K562 (cell line): ENCODE data around the gene ASPG. TPM values are rescaled to one million over a fixed set of nuclear protein-coding genes. Genes with fewer than 3 reads are reported as not detected.

Source experiments
- ATAC-seq: fragments of 200-7000 bp; cut with Tn5 transposase; 3 replicates; pipeline ENCODE4 v1.9.1; 2020; ENCODE audit warnings: moderate library complexity
- BruUV-seq: library from RNA; stranded (reverse); fragments of 400-500 nt; replicated peaks from 2 replicates; lab custom pipeline; 2021; lab: Mats Ljungman, UMichigan
- CTCF ChIA-PET: fragments of 300-600 bp; formaldehyde crosslinking; extraction: SDS; loops from one replicate; lab custom pipeline; 2021; ENCODE audit warnings: low intra/inter-chr PET ratio; lab: Yijun Ruan, JAX
- POLR2A ChIA-PET: fragments of 300-600, 350-650 bp; sonication (Branson Sonifier 250); formaldehyde crosslinking; extraction: SDS; loops from one replicate; lab custom pipeline; 2021; ENCODE audit warnings: antibody characterized with exemption, inconsistent platforms; lab: Yijun Ruan, JAX
- DNase-seq, 4 experiments: peaks; one replicate each; pipeline versions ENCODE4 v3.0.0 to v3.0.0-alpha.2; 2011 to 2018; ENCODE audit warnings: low spot score in 3 of 4, mixed read lengths in 3 of 4; ENCODE audit errors: extremely low read depth in 1 of 4
- FAIRE-seq: peaks from 2 replicates; lab custom pipeline; 2011; peaks lifted over from hg19 to GRCh38; lab: Jason Lieb, UNC
- H2AFZ ChIP-seq: 2 replicates; pipeline ENCODE4 v1.6.0; 2011; ENCODE audit warnings: low read depth, low read length, control low read depth, inconsistent platforms
- H3K27ac ChIP-seq: fragments of 200-600 bp; 3 replicates; pipeline ENCODE4 v1.8.0; 2011; ENCODE audit warnings: low read depth, mild to moderate bottlenecking, control low read depth, inconsistent platforms, low read length, moderate library complexity, mixed read lengths; ENCODE audit errors: extremely low read depth
- H3K27me3 ChIP-seq, 2 experiments: fragments of 300-600 bp in 1 of 2; 2 replicates in 1 of 2; 3 replicates in 1 of 2; pipeline versions ENCODE4 v1.6.0 to v1.8.0; 2011; ENCODE audit warnings: inconsistent platforms in 2 of 2, low read length in 2 of 2, mild to moderate bottlenecking in 1 of 2, mixed read lengths in 1 of 2, moderate library complexity in 1 of 2; ENCODE audit not compliant: control insufficient read depth in 2 of 2, insufficient read depth in 2 of 2
- H3K36me3 ChIP-seq: fragments of 300-600 bp; 3 replicates; pipeline ENCODE4 v1.8.0; 2011; ENCODE audit warnings: mild to moderate bottlenecking, low read length, inconsistent platforms; ENCODE audit not compliant: control insufficient read depth, insufficient read depth
- H3K4me1 ChIP-seq, 2 experiments: fragments of 200-600 bp in 1 of 2; replicated peaks in 1 of 2; 2 replicates in 1 of 2; 3 replicates in 1 of 2; pipeline versions ENCODE4 v1.5.1 to v1.8.0; 2011; ENCODE audit warnings: inconsistent platforms in 2 of 2, low read length in 2 of 2, mild to moderate bottlenecking in 1 of 2, mixed read lengths in 1 of 2, moderate library complexity in 1 of 2; ENCODE audit not compliant: control insufficient read depth in 2 of 2, insufficient read depth in 2 of 2
- H3K4me2 ChIP-seq: 2 replicates; pipeline ENCODE4 v1.6.1; 2011; ENCODE audit warnings: low read length, control low read depth, inconsistent platforms, mixed read lengths; ENCODE audit not compliant: insufficient read depth
- H3K4me3 ChIP-seq: fragments of 200-600 bp; sonication (generic), shearing (Covaris generic); 2 replicates; pipeline ENCODE4 v1.5.1; 2016; ENCODE audit warnings: control low read depth, inconsistent platforms
- H3K79me2 ChIP-seq: fragments of 200-600 bp; 3 replicates; pipeline ENCODE4 v1.8.0; 2011; ENCODE audit warnings: low read length, inconsistent platforms; ENCODE audit not compliant: control insufficient read depth, insufficient read depth
- H3K9ac ChIP-seq, 2 experiments: 2 replicates each; pipeline versions ENCODE4 v1.6.0 to v1.6.1; 2011; ENCODE audit warnings: low read depth in 2 of 2, low read length in 2 of 2, control low read depth in 1 of 2, inconsistent platforms in 1 of 2, mild to moderate bottlenecking in 1 of 2, mixed read lengths in 1 of 2; ENCODE audit not compliant: insufficient read depth in 1 of 2
- H3K9me1 ChIP-seq: one replicate; pipeline ENCODE4 v1.6.0; 2011; ENCODE audit warnings: inconsistent platforms, mild to moderate bottlenecking, low read length, moderate library complexity; ENCODE audit not compliant: control insufficient read depth, insufficient read depth
- H3K9me3 ChIP-seq: replicated peaks from 2 replicates; pipeline ENCODE4 v1.5.1; 2011; ENCODE audit warnings: low read depth, low read length, inconsistent platforms; ENCODE audit not compliant: control insufficient read depth, insufficient read depth
- H4K20me1 ChIP-seq: replicated peaks from 2 replicates; pipeline ENCODE4 v1.6.1; 2011; ENCODE audit warnings: low read length, inconsistent platforms, mixed read lengths; ENCODE audit not compliant: control insufficient read depth, insufficient read depth
- BMI1 ChIP-seq: fragments of 150-350 bp; IDR thresholded peaks from 2 replicates; pipeline ENCODE4 v1.6.1; 2014; ENCODE audit warnings: low read length
- CCAR2 ChIP-seq: fragments of 200-400 bp; formaldehyde crosslinking; IDR thresholded peaks from 2 replicates; pipeline ENCODE4 v1.6.1; 2017; ENCODE audit warnings: mild to moderate bottlenecking, low read depth, low read length
- ELF1 ChIP-seq: fragments of 200-800 bp; sonication (Bioruptor generic); IDR thresholded peaks from 2 replicates; pipeline ENCODE4 v1.6.1; 2016; ENCODE audit warnings: missing genetic modification characterization, missing compliant biosample characterization
- FOXJ2 ChIP-seq: fragments of 200-800 bp; sonication (Bioruptor generic); IDR thresholded peaks from 2 replicates; pipeline ENCODE4 v1.6.1; 2016; ENCODE audit warnings: missing genetic modification characterization, missing compliant biosample characterization
- HDAC8 ChIP-seq: fragments of 450-650 bp; IDR thresholded peaks from 2 replicates; pipeline ENCODE4 v1.6.1; 2016; ENCODE audit warnings: mild to moderate bottlenecking, missing genetic modification characterization, moderate library complexity, missing compliant biosample characterization
- ID3 ChIP-seq, 2 experiments: fragments of 250-450 bp in 1 of 2; fragments of 450-650 bp in 1 of 2; sonication (Bioruptor Pico) in 1 of 2; IDR thresholded peaks; 2 replicates each; pipeline versions ENCODE4 v1.6.1 to v1.8.0; 2016 to 2021; ENCODE audit warnings: mild to moderate bottlenecking in 2 of 2, moderate library complexity in 2 of 2, missing compliant biosample characterization in 1 of 2, missing genetic modification characterization in 1 of 2
- KLF13 ChIP-seq: fragments of 450-650 bp; IDR thresholded peaks from 2 replicates; pipeline ENCODE4 v1.6.1; 2016; ENCODE audit warnings: missing genetic modification characterization, low read depth, mild to moderate bottlenecking, missing compliant biosample characterization, moderate library complexity, borderline replicate concordance
- LCOR ChIP-seq: sonication (generic); formaldehyde crosslinking; IDR thresholded peaks from 2 replicates; pipeline ENCODE4 v1.8.0; 2022; ENCODE audit warnings: mild to moderate bottlenecking, missing genetic modification reagents
- MAFF ChIP-seq: IDR thresholded peaks from 2 replicates; pipeline ENCODE4 v1.6.1; 2012; ENCODE audit warnings: low read length, improper control_type of control experiment
- MAFK ChIP-seq: IDR thresholded peaks from 2 replicates; pipeline ENCODE4 v1.6.1; 2011; ENCODE audit warnings: low read length, improper control_type of control experiment
- MAX ChIP-seq: sonication (generic); formaldehyde crosslinking; IDR thresholded peaks from 2 replicates; pipeline ENCODE4 v1.9.0; 2022; ENCODE audit warnings: mild to moderate bottlenecking, missing genetic modification reagents
- SRSF1 ChIP-seq: fragments of 200-400 bp; formaldehyde crosslinking; IDR thresholded peaks from 2 replicates; pipeline ENCODE4 v1.6.1; 2017; ENCODE audit warnings: mild to moderate bottlenecking, low read depth, low read length, moderate library complexity
- WGBS: fragments of 100-300 bp; shearing (Covaris generic); methylation state at CpG from one replicate; pipeline ENCODE4 v1.1.6; 2016; ENCODE audit warnings: low coverage, mixed read lengths; ENCODE audit not compliant: insufficient coverage; ENCODE audit errors: missing lambda C conversion rate; 5-methylcytosine and 5-hydroxymethylcytosine counted together
- in situ Hi-C: fragments of 300-500 bp; cut with MboI; formaldehyde crosslinking; loops from 4 replicates; pipeline ENCODE4 v1.15.0; 2018; ENCODE audit warnings: inconsistent platforms, mixed read lengths
- intact Hi-C: fragments of 100-400 bp; cut with micrococcal nuclease; formaldehyde crosslinking; loops from 2 replicates; pipeline ENCODE4 v1.14.2; 2022
- polyA plus RNA-seq, 8 experiments: library from polyadenylated mRNA; depleted of rRNA in 4 of 8; stranded (reverse) in 5 of 8; unstranded in 3 of 8; fragments of >200 nt; fragmentation: Nextera tagmentation in 2 of 8; fragmentation: Illumina TruSeq in 1 of 8; extraction: Ambion mirVana in 2 of 8; extraction: Trizol in 1 of 8; gene quantifications; 2 replicates each; pipeline versions ENCODE4 v1.2.1 to v1.2.3, GENCODE V29; 2011 to 2014; ENCODE audit warnings: inconsistent platforms in 1 of 8, missing spikeins in 1 of 8
- total RNA-seq, 7 experiments: library from RNA; depleted of rRNA in 6 of 7; stranded (reverse); fragments of >200 nt in 6 of 7; fragmentation: Illumina TruSeq in 2 of 7; extraction: Trizol in 2 of 7; gene quantifications; 2 replicates each; pipeline versions ENCODE4 v1.2.1 to v1.2.3, GENCODE V29; 2011 to 2021; ENCODE audit warnings: low replicate concordance in 1 of 7
- TF ChIP-seq, protein P1 (sequence below): fragments of 450-650 bp; formaldehyde crosslinking; IDR thresholded peaks from 2 replicates; pipeline ENCODE4 v1.4.0; 2020; ENCODE audit warnings: mild to moderate bottlenecking, moderate library complexity
- TF ChIP-seq, protein P2 (sequence below): sonication (generic); formaldehyde crosslinking; IDR thresholded peaks from 2 replicates; pipeline ENCODE4 v1.8.1; 2023; ENCODE audit warnings: mild to moderate bottlenecking, missing genetic modification reagents
- TF ChIP-seq, protein P3 (sequence below): IDR thresholded peaks from 2 replicates; pipeline ENCODE4 v1.6.1; 2012; ENCODE audit warnings: low read depth, low read length, improper control_type of control experiment, borderline replicate concordance

The ASPG gene
- total and polyA plus RNA-seq, 9 of the 15 experiments (the other 6 are each of a cell fraction or from before 2014, with no cell fraction given) = 0.18 TPM; not detected in 8

DNA sequence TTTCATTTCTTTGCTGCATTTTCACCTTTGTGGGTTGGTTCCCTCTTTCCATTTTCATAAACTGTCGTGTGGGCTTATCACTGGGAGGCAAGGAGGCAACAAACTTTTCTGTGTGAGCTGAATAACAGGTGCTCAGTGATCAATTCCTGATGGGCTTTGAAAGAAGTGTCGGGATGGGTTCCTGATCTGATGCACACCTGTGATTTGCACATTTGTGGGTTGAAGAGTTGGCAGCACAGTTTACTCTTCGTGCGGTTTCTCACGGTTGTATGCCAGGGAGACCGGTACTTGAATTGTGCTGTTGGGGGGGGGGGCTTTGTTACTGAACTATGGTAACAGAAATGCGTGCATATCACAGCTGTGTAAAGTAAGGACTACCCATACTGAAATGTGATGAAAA is 16.0 kb upstream of the ASPG start (continued):
- TF ChIP-seq MAX (CRISPR knock-in tag) (no peak), MAFK (no peak), CCAR2 (no peak)
- TF ChIP-seq, protein P1, sequence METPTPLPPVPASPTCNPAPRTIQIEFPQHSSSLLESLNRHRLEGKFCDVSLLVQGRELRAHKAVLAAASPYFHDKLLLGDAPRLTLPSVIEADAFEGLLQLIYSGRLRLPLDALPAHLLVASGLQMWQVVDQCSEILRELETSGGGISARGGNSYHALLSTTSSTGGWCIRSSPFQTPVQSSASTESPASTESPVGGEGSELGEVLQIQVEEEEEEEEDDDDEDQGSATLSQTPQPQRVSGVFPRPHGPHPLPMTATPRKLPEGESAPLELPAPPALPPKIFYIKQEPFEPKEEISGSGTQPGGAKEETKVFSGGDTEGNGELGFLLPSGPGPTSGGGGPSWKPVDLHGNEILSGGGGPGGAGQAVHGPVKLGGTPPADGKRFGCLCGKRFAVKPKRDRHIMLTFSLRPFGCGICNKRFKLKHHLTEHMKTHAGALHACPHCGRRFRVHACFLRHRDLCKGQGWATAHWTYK = no peak

- Histone ChIP-seq H3K9me1 (no peaks in the 10 kb centered on the region), H3K4me3 (no peak overlapping the region), H2AFZ (no peak overlapping the region), H3K9ac (no peak overlapping the region), H3K36me3 (no peaks in the 10 kb centered on the region), H3K27ac (no peak overlapping the region), H3K9me3 (0 out of 2 replicates have a peak, but pooled peaks cover 2% of the 10 kb centered on the region), H3K79me2 (no peaks in the 10 kb centered on the region), H4K20me1 (no peaks in the 10 kb centered on the region), H3K4me1 (no peaks in the 10 kb centered on the region), H3K4me2 (no peak overlapping the region), H3K27me3 (no peaks in the 10 kb centered on the region; a peak in 1 of 5 replicates)
- ATAC-seq = no peak
- ChIA-PET CTCF (no interaction called here), POLR2A (interaction anchor here (0.8 kb wide), 1 partner anchor 67 kb away, joined by 3 read pairs; no protein-coding TSS in a partner anchor)
- DNase-seq = no peak
- intact Hi-C loops (no loop called here), in situ Hi-C loops (loop anchor here (10.0 kb wide), 1 partner anchor 572 kb away; no protein-coding TSS in a partner anchor)
- 0% methylated on average over 3 of the region's 3 CpGs for WGBS
- BruUV-seq = no TSS peak
- no peak for FAIRE-seq
- no peak for TF ChIP-seq KLF13 (tag)
- TF ChIP-seq, protein P2, sequence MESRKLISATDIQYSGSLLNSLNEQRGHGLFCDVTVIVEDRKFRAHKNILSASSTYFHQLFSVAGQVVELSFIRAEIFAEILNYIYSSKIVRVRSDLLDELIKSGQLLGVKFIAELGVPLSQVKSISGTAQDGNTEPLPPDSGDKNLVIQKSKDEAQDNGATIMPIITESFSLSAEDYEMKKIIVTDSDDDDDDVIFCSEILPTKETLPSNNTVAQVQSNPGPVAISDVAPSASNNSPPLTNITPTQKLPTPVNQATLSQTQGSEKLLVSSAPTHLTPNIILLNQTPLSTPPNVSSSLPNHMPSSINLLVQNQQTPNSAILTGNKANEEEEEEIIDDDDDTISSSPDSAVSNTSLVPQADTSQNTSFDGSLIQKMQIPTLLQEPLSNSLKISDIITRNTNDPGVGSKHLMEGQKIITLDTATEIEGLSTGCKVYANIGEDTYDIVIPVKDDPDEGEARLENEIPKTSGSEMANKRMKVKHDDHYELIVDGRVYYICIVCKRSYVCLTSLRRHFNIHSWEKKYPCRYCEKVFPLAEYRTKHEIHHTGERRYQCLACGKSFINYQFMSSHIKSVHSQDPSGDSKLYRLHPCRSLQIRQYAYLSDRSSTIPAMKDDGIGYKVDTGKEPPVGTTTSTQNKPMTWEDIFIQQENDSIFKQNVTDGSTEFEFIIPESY (CRISPR knock-in tag) = no peak
- no peak for TF ChIP-seq ID3 (CRISPR knock-in tag; IDR thresholded peaks at IDR 0.05)
- TF ChIP-seq ID3 (tag; IDR thresholded peaks at IDR 0.05) = no peak
- TF ChIP-seq SRSF1 = no peak
- no peak for TF ChIP-seq LCOR (CRISPR knock-in tag)
- no peak for TF ChIP-seq MAFF
- no peak for TF ChIP-seq HDAC8 (tag)
- TF ChIP-seq BMI1 = no peak
- TF ChIP-seq, protein P3, sequence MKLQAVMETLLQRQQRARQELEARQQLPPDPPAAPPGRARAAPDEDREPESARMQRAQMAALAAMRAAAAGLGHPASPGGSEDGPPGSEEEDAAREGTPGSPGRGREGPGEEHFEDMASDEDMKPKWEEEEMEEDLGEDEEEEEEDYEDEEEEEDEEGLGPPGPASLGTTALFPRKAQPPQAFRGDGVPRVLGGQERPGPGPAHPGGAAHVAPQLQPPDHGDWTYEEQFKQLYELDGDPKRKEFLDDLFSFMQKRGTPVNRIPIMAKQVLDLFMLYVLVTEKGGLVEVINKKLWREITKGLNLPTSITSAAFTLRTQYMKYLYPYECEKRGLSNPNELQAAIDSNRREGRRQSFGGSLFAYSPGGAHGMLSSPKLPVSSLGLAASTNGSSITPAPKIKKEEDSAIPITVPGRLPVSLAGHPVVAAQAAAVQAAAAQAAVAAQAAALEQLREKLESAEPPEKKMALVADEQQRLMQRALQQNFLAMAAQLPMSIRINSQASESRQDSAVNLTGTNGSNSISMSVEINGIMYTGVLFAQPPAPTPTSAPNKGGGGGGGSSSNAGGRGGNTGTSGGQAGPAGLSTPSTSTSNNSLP = no peak
- no peak for TF ChIP-seq ELF1 (tag)
- no peak for TF ChIP-seq FOXJ2 (tag)
Observed at GRCh38 chr14:104072586-104072985, 12.9 kb upstream of the ASPG start.
